ENCODE results near the gene ATE1.
A peak's percentile ranks its signal among the peaks of the same experiment; 100 is the strongest.
"Not testable (repeated sequence)": the region's sequence is repeated elsewhere in the genome, so short reads cannot be mapped to it uniquely, and the experiment has no call there.

Gene ATE1

DNA sequence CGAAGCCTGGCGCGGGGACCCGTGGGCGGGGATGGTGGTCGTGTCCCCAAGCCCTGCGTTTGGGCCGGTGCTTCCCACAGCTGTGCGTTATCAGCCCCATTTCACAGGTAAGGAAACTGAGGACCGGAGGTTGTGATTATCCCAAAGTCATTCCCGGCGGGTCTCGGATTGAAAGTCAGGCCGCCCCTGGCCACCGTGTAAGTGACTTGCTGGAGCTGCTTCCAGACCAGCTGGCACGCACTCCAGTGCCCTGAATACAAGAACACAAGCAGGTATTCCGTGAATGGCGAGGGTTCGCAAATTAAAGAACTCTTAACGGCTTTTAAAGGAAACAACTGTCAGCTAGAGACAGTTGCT, 675 bp upstream of the ATE1 start:
- Histone ChIP-seq H3K27me3 (ENCODE audit: insufficient read depth, low read length) (no peaks in the 10 kb centered on the region), H3K9ac (ENCODE audit: low read depth, low read length) (peak overlapping the region; percentile 97), H3K4me1 (ENCODE audit: insufficient read depth, low read length) (peaks cover 10% of the 10 kb centered on the region), H3K36me3 (ENCODE audit: insufficient read depth, low read length) (peaks cover 6% of the 10 kb centered on the region; the same call in 1 of the 2 replicates), H3K4me3 (ENCODE audit: low read length) (peak overlapping the region; percentile 98), H3K27ac (ENCODE audit: low read depth, low read length) (peak overlapping the region; percentile 92), H3K9me3 (ENCODE audit: insufficient read depth, low read depth, low read length) (no peaks in the 10 kb centered on the region)
- WGBS = 10% methylated on average over 20 of the region's 20 CpGs

DNA sequence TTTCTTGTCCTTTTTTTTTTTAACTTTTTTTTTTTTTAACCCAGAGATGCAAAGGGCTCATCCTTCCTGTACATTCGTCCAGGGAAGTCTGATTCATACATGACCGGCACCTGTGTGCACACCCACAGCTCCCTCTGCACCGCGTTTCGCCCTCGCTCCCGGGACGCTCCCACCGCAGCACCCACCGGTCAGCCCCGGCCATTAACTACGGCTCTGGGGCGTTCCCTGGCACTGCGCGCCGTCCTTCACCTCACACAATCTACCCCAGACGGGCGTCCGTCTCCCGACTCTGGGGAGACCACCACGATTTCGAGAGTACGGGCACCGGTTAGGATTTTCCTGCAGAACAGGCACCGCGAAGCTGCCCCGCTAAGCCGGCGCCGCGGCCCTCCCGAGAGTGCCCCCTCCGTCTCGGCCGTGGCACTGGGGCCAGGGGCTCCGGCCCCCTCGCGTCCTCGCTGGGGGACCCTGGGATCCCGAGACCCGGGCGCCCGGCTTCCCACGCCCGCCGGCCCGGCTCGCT, 452 bp downstream of the ATE1 start:
- H3K9me3 ChIP-seq (ENCODE audit: insufficient read depth, low read depth, low read length) = no peaks in the 10 kb centered on the region
- H3K9ac ChIP-seq (ENCODE audit: low read depth, low read length) = peak overlapping the region; percentile 97
- WGBS = under 1% methylated on average over 48 of the region's 48 CpGs
- H3K27me3 ChIP-seq (ENCODE audit: insufficient read depth, low read length) = no peaks in the 10 kb centered on the region
- H3K36me3 ChIP-seq (ENCODE audit: insufficient read depth, low read length) = peaks cover 16% of the 10 kb centered on the region; the same call in 1 of the 2 replicates
- H3K27ac ChIP-seq (ENCODE audit: low read depth, low read length) = peak overlapping the region; percentile 92
- peak overlapping the region; percentile 98 for H3K4me3 ChIP-seq (ENCODE audit: low read length)
- H3K4me1 ChIP-seq (ENCODE audit: insufficient read depth, low read length) = peaks cover 10% of the 10 kb centered on the region

DNA sequence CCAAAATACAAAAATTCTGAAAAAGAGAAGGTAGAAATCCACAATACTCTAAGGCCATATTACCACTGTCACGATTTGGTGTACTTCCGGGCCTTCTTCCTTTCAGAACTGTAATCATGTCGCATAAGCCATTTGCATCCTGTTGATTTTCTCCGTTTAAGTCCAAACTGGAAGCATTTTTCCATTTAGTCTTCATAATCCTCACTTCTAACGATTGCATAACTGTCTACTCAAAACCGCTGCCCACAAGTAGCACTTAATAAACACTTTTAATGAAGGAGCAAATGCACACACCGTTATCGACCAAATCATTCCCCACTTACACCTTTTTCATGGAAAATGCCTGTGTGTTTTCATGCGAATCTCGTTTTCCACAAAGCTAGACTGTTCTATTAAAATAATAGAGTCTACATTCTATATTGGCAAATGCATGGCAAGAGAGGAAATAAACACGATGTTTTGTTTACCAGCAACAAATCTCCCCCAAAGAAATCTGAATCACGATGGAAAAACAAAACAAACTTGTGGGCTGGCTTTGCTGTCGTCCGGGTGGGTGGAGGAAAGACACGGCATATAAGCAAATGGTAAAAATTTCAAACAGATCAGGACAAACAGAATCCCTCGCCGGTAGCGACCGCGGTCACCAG, 1.0 kb downstream of the ATE1 start:
- peak overlapping the region; percentile 97 for H3K9ac ChIP-seq (ENCODE audit: low read depth, low read length)
- H3K4me3 ChIP-seq (ENCODE audit: low read length) = peak overlapping the region; percentile 98
- no peaks in the 10 kb centered on the region for H3K9me3 ChIP-seq (ENCODE audit: insufficient read depth, low read depth, low read length)
- H3K4me1 ChIP-seq (ENCODE audit: insufficient read depth, low read length) = peaks cover 10% of the 10 kb centered on the region
- H3K27me3 ChIP-seq (ENCODE audit: insufficient read depth, low read length) = no peaks in the 10 kb centered on the region
- WGBS = 6% methylated on average over 18 of the region's 20 CpGs
- H3K27ac ChIP-seq (ENCODE audit: low read depth, low read length) = peak overlapping the region; percentile 92; the same call in 1 of the 2 replicates
- peaks cover 22% of the 10 kb centered on the region; the same call in 1 of the 2 replicates for H3K36me3 ChIP-seq (ENCODE audit: insufficient read depth, low read length)

DNA sequence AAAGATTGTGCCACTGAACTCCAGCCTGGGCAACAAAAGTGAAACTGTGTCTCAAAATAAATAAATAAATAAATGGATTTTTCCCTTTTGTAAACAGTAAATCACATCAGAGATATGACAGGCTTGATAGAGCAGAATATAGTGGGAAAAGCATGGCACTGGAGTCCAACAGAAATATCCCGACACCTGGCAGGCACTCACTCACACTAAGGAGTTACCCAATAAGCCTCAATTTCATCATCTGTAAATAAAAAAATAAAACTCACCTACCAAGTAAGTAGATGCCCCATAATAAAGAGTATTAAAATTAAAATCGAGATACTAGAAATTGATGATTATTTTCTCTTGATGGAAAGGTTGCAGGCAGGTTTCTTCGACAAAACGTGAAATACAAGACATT, 1.7 kb downstream of the ATE1 start:
- Histone ChIP-seq H3K9me3 (ENCODE audit: insufficient read depth, low read depth, low read length) (no peaks in the 10 kb centered on the region), H3K27me3 (ENCODE audit: insufficient read depth, low read length) (no peaks in the 10 kb centered on the region), H3K4me1 (ENCODE audit: insufficient read depth, low read length) (peaks cover 10% of the 10 kb centered on the region), H3K27ac (ENCODE audit: low read depth, low read length) (no peak overlapping the region), H3K36me3 (ENCODE audit: insufficient read depth, low read length) (peaks cover 29% of the 10 kb centered on the region), H3K4me3 (ENCODE audit: low read length) (peak overlapping the region; percentile 98), H3K9ac (ENCODE audit: low read depth, low read length) (no peak overlapping the region)
- 100% methylated on average over 1 of the region's 4 CpGs for WGBS

DNA sequence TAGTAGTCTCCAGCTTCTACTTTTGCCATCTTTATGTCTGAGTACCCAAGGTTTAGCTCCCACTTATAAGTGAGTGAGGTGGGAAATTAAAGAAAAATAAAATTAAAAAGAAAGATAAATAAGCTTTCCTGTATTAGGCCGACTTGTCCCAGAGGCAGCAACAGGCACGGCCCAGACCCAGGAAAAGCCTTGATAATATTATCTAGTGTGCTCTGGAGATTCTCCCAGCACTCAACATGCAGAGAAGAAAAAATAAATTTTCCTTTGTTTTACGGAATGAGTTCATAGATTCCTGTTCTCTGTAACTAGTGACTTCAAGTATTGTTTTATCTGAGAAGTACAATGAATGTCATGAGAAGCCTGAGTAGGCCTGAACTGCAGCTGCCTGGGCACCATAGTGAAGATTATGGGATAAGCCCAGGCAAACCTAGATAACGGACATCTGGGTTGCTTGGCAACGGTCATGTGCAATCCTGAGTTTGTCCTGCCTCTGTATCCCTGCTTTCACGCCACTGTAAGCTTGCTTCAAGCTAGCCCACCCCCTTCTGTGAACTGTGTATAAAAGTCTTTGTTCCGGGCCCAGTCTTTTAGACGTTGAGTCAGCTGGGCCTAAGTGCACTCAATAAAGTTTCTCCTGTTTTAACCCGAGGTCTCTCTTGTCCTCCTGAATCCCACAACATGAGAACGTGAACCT, 6.4 kb downstream of the ATE1 start:
- H3K4me1 ChIP-seq (ENCODE audit: insufficient read depth, low read length) = 0 out of 2 replicates have a peak, but pooled peaks cover 2% of the 10 kb centered on the region
- H3K36me3 ChIP-seq (ENCODE audit: insufficient read depth, low read length) = peaks cover 57% of the 10 kb centered on the region
- H3K9ac ChIP-seq (ENCODE audit: low read depth, low read length) = no peak overlapping the region
- 93% methylated on average over 10 of the region's 10 CpGs for WGBS
- H3K27me3 ChIP-seq (ENCODE audit: insufficient read depth, low read length) = no peaks in the 10 kb centered on the region
- H3K9me3 ChIP-seq (ENCODE audit: insufficient read depth, low read depth, low read length) = no peaks in the 10 kb centered on the region
- H3K4me3 ChIP-seq (ENCODE audit: low read length) = no peak overlapping the region
- H3K27ac ChIP-seq (ENCODE audit: low read depth, low read length) = no peak overlapping the region

DNA sequence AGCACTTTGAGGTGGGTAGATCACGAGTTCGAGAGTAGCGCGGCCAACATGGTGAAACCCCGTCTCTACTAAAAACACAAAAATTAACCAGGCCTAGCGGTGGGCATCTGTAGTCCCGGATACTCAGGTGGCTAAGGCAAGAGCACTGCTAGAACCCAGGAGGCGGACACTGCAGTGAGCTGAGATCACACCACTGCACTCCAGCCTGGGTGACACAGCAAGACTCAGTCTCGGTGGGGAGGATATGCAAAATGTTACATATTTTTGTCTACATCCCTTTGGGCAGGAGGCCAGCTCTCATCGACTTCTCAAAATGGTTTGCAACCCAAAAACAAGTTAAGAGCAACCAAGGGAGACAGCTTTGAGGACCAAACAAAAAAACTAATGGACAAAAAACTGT, 8.2 kb downstream of the ATE1 start:
- Histone ChIP-seq H3K4me1 (ENCODE audit: insufficient read depth, low read length) (no peaks in the 10 kb centered on the region), H3K9ac (ENCODE audit: low read depth, low read length) (no peak overlapping the region), H3K4me3 (ENCODE audit: low read length) (no peak overlapping the region), H3K27me3 (ENCODE audit: insufficient read depth, low read length) (no peaks in the 10 kb centered on the region), H3K9me3 (ENCODE audit: insufficient read depth, low read depth, low read length) (no peaks in the 10 kb centered on the region), H3K27ac (ENCODE audit: low read depth, low read length) (no peak overlapping the region), H3K36me3 (ENCODE audit: insufficient read depth, low read length) (peaks cover 62% of the 10 kb centered on the region)
- WGBS = 95% methylated on average over 10 of the region's 10 CpGs

DNA sequence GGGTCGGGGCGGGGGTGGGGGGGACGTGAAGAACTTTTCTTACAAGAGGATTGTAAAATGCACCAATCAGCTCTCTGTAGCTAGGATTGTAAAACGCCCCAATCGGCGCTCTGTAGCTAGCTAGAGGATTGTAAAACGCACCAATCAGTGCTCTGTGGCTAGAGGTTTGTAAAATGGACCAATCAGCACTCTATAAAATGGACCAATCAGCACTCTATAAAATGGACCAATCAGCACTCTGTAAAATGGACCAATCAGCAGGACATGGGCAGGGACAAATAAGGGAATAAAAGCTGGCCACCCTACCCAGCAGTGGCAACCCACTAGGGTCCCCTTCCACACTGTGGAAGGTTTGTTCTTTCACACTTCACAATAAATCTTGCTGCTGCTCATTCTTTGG, 9.0 kb downstream of the ATE1 start:
- not testable (repeated sequence) for H3K4me3 ChIP-seq (ENCODE audit: low read length); H3K9me3 ChIP-seq (ENCODE audit: insufficient read depth, low read depth, low read length); H3K27ac ChIP-seq (ENCODE audit: low read depth, low read length); H3K4me1 ChIP-seq (ENCODE audit: insufficient read depth, low read length); H3K27me3 ChIP-seq (ENCODE audit: insufficient read depth, low read length); H3K9ac ChIP-seq (ENCODE audit: low read depth, low read length)
- H3K36me3 ChIP-seq (ENCODE audit: insufficient read depth, low read length) = peaks cover 65% of the 10 kb centered on the region
- 100% methylated on average over 7 of the region's 7 CpGs for WGBS

DNA sequence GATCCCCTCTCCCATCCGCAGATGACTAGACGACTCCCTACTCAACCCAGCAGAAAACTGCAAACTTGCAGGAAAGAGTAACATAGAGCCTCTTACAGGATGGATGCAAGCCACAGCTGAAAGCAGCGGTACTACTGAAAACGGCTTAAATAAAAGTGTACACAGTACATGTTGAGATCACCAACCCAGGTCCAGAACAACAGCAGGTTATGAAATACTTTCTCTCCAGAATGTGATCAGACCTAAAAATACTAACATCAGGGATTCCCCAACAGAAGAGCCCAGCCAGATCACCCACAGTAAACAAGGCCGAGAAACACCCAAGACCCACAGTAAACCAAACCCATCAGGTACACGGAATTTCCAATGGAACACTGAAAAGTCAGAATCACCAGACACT, 13.2 kb downstream of the ATE1 start:
- peaks cover 63% of the 10 kb centered on the region for H3K36me3 ChIP-seq (ENCODE audit: insufficient read depth, low read length)
- H3K9me3 ChIP-seq (ENCODE audit: insufficient read depth, low read depth, low read length) = no peaks in the 10 kb centered on the region
- 96% methylated on average over 6 of the region's 6 CpGs for WGBS
- no peak overlapping the region for H3K4me3 ChIP-seq (ENCODE audit: low read length)
- no peak overlapping the region for H3K27ac ChIP-seq (ENCODE audit: low read depth, low read length)
- H3K4me1 ChIP-seq (ENCODE audit: insufficient read depth, low read length) = no peaks in the 10 kb centered on the region
- H3K9ac ChIP-seq (ENCODE audit: low read depth, low read length) = no peak overlapping the region
- no peaks in the 10 kb centered on the region for H3K27me3 ChIP-seq (ENCODE audit: insufficient read depth, low read length)

DNA sequence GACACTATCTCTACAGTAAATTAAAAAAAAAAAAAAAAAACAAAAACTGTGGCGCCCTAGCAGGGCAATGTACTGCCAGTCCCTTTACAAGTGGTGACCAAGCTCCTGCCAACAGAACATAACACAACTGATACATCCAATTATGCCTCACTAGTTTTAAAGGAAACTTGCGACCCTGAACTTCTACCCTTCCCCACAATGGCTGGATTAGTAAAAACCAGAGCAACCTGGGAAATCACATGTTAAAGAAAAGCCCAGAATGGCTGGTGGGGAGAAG, 16.5 kb downstream of the ATE1 start:
- Histone ChIP-seq H3K36me3 (ENCODE audit: insufficient read depth, low read length) (peaks cover 70% of the 10 kb centered on the region), H3K9ac (ENCODE audit: low read depth, low read length) (no peak overlapping the region), H3K27me3 (ENCODE audit: insufficient read depth, low read length) (no peaks in the 10 kb centered on the region), H3K27ac (ENCODE audit: low read depth, low read length) (no peak overlapping the region), H3K4me3 (ENCODE audit: low read length) (no peak overlapping the region), H3K4me1 (ENCODE audit: insufficient read depth, low read length) (no peaks in the 10 kb centered on the region), H3K9me3 (ENCODE audit: insufficient read depth, low read depth, low read length) (no peaks in the 10 kb centered on the region)
- WGBS = 92% methylated on average over 2 of the region's 2 CpGs

DNA sequence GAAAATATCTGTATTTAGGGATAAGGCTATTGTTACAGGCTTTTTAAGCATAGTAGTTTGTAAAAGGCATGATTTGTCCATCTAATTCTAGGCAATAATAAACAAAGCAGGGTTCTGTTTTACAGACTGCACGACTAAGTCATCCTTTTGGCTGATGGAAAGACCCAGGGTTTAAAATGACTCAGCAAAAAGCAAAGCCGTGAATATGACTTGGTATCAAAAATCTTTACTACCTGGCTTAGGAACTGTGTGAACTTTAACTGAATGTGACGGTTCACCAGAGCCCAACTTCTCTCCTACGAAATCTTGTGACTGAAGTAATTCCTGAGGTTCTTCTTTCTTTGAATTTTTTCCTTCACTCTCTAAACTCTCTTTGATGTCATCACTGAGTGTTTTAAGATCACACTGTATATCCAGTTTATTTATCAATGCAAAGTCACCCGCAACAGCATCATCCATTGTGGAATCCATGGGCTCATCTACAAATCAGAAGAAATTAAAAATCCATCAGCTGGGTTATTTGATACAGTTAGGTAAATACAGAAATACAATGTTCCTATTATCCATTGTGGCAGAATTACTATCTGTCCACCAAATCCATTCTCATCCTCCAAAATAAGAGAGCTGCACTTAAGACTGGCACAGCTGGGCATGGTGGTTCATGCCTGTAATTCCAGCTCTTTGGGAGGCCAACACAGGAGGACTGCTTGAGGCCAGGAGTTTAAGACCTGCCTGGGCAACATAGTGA, 17.0 kb downstream of the ATE1 start:
- H3K9me3 ChIP-seq (ENCODE audit: insufficient read depth, low read depth, low read length) = no peaks in the 10 kb centered on the region
- no peak overlapping the region for H3K4me3 ChIP-seq (ENCODE audit: low read length)
- no peak overlapping the region for H3K9ac ChIP-seq (ENCODE audit: low read depth, low read length)
- no peak overlapping the region for H3K27ac ChIP-seq (ENCODE audit: low read depth, low read length)
- WGBS = 97% methylated on average over 5 of the region's 5 CpGs
- no peaks in the 10 kb centered on the region for H3K27me3 ChIP-seq (ENCODE audit: insufficient read depth, low read length)
- no peaks in the 10 kb centered on the region for H3K4me1 ChIP-seq (ENCODE audit: insufficient read depth, low read length)
- peaks cover 74% of the 10 kb centered on the region for H3K36me3 ChIP-seq (ENCODE audit: insufficient read depth, low read length)

DNA sequence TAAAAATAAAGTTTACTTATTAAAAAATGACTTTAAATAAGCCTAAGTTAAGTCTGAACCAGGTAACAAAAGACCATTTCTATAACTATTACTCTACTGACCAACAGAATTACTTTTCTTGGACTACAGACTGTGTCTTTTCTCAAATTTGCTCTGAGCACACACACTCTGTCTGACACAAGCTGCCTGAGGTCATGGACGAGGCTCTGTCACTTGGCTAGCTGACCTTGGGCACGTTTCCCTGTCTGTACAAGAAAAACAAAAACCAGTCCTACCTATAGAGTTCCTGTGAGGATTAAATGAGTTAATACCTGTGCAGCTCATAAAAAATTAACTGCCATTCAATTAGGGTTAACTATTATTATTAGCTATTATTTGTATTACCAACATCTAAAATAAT, 22.9 kb downstream of the ATE1 start:
- 84% methylated on average over 2 of the region's 2 CpGs for WGBS
- Histone ChIP-seq H3K9me3 (ENCODE audit: insufficient read depth, low read depth, low read length) (no peaks in the 10 kb centered on the region), H3K9ac (ENCODE audit: low read depth, low read length) (no peak overlapping the region)

More for the DNA sequence above, 22.9 kb downstream of the ATE1 start:
- Histone ChIP-seq H3K27ac (ENCODE audit: low read depth, low read length) (no peak overlapping the region), H3K36me3 (ENCODE audit: insufficient read depth, low read length) (peaks cover 49% of the 10 kb centered on the region), H3K27me3 (ENCODE audit: insufficient read depth, low read length) (no peaks in the 10 kb centered on the region), H3K4me1 (ENCODE audit: insufficient read depth, low read length) (no peaks in the 10 kb centered on the region; the same call in 1 of the 2 replicates), H3K4me3 (ENCODE audit: low read length) (no peak overlapping the region)

Data from HUES64 (cell line).